K562 (cell line): ENCODE measurements around the gene RAB4B. TPM values are rescaled to one million over a fixed set of nuclear protein-coding genes. Genes with fewer than 3 reads are reported as not detected.

Experiments used
- ATAC-seq: fragments of 200-7000 bp; cut with Tn5 transposase; 3 replicates; pipeline ENCODE4 v1.9.1; 2020; ENCODE audit warnings: moderate library complexity
- BruUV-seq: library from RNA; stranded (reverse); fragments of 400-500 nt; replicated peaks from 2 replicates; lab custom pipeline; 2021; lab: Mats Ljungman, UMichigan
- CTCF ChIA-PET: fragments of 300-600 bp; formaldehyde crosslinking; extraction: SDS; loops from one replicate; lab custom pipeline; 2021; ENCODE audit warnings: low intra/inter-chr PET ratio; lab: Yijun Ruan, JAX
- POLR2A ChIA-PET: fragments of 300-600, 350-650 bp; sonication (Branson Sonifier 250); formaldehyde crosslinking; extraction: SDS; loops from one replicate; lab custom pipeline; 2021; ENCODE audit warnings: antibody characterized with exemption, inconsistent platforms; lab: Yijun Ruan, JAX
- DNase-seq, 4 experiments: peaks; one replicate each; pipeline versions ENCODE4 v3.0.0 to v3.0.0-alpha.2; 2011 to 2018; ENCODE audit warnings: low spot score in 3 of 4, mixed read lengths in 3 of 4; ENCODE audit errors: extremely low read depth in 1 of 4
- FAIRE-seq: peaks from 2 replicates; lab custom pipeline; 2011; peaks lifted over from hg19 to GRCh38; lab: Jason Lieb, UNC
- H2AFZ ChIP-seq: 2 replicates; pipeline ENCODE4 v1.6.0; 2011; ENCODE audit warnings: low read depth, low read length, control low read depth, inconsistent platforms
- H3K27ac ChIP-seq: fragments of 200-600 bp; 3 replicates; pipeline ENCODE4 v1.8.0; 2011; ENCODE audit warnings: low read depth, mild to moderate bottlenecking, control low read depth, inconsistent platforms, low read length, moderate library complexity, mixed read lengths; ENCODE audit errors: extremely low read depth
- H3K27me3 ChIP-seq, 2 experiments: fragments of 300-600 bp in 1 of 2; 2 replicates in 1 of 2; 3 replicates in 1 of 2; pipeline versions ENCODE4 v1.6.0 to v1.8.0; 2011; ENCODE audit warnings: inconsistent platforms in 2 of 2, low read length in 2 of 2, mild to moderate bottlenecking in 1 of 2, mixed read lengths in 1 of 2, moderate library complexity in 1 of 2; ENCODE audit not compliant: control insufficient read depth in 2 of 2, insufficient read depth in 2 of 2
- H3K36me3 ChIP-seq: fragments of 300-600 bp; 3 replicates; pipeline ENCODE4 v1.8.0; 2011; ENCODE audit warnings: mild to moderate bottlenecking, low read length, inconsistent platforms; ENCODE audit not compliant: control insufficient read depth, insufficient read depth
- H3K4me1 ChIP-seq, 2 experiments: fragments of 200-600 bp in 1 of 2; replicated peaks in 1 of 2; 2 replicates in 1 of 2; 3 replicates in 1 of 2; pipeline versions ENCODE4 v1.5.1 to v1.8.0; 2011; ENCODE audit warnings: inconsistent platforms in 2 of 2, low read length in 2 of 2, mild to moderate bottlenecking in 1 of 2, mixed read lengths in 1 of 2, moderate library complexity in 1 of 2; ENCODE audit not compliant: control insufficient read depth in 2 of 2, insufficient read depth in 2 of 2
- H3K4me2 ChIP-seq: 2 replicates; pipeline ENCODE4 v1.6.1; 2011; ENCODE audit warnings: low read length, control low read depth, inconsistent platforms, mixed read lengths; ENCODE audit not compliant: insufficient read depth
- H3K4me3 ChIP-seq: fragments of 200-600 bp; sonication (generic), shearing (Covaris generic); 2 replicates; pipeline ENCODE4 v1.5.1; 2016; ENCODE audit warnings: control low read depth, inconsistent platforms
- H3K79me2 ChIP-seq: fragments of 200-600 bp; 3 replicates; pipeline ENCODE4 v1.8.0; 2011; ENCODE audit warnings: low read length, inconsistent platforms; ENCODE audit not compliant: control insufficient read depth, insufficient read depth
- H3K9ac ChIP-seq, 2 experiments: 2 replicates each; pipeline versions ENCODE4 v1.6.0 to v1.6.1; 2011; ENCODE audit warnings: low read depth in 2 of 2, low read length in 2 of 2, control low read depth in 1 of 2, inconsistent platforms in 1 of 2, mild to moderate bottlenecking in 1 of 2, mixed read lengths in 1 of 2; ENCODE audit not compliant: insufficient read depth in 1 of 2
- H3K9me1 ChIP-seq: one replicate; pipeline ENCODE4 v1.6.0; 2011; ENCODE audit warnings: inconsistent platforms, mild to moderate bottlenecking, low read length, moderate library complexity; ENCODE audit not compliant: control insufficient read depth, insufficient read depth
- H3K9me3 ChIP-seq: replicated peaks from 2 replicates; pipeline ENCODE4 v1.5.1; 2011; ENCODE audit warnings: low read depth, low read length, inconsistent platforms; ENCODE audit not compliant: control insufficient read depth, insufficient read depth
- H4K20me1 ChIP-seq: replicated peaks from 2 replicates; pipeline ENCODE4 v1.6.1; 2011; ENCODE audit warnings: low read length, inconsistent platforms, mixed read lengths; ENCODE audit not compliant: control insufficient read depth, insufficient read depth
- CTCFL ChIP-seq: IDR thresholded peaks from 2 replicates; pipeline ENCODE4 v1.6.1; 2011; ENCODE audit warnings: borderline replicate concordance, low read depth, mild to moderate bottlenecking, moderate library complexity, low read length; ENCODE audit not compliant: insufficient read depth, poor library complexity, severe bottlenecking
- NFIC ChIP-seq: fragments of 450-650 bp; IDR thresholded peaks from 2 replicates; pipeline ENCODE4 v1.6.1; 2017; ENCODE audit warnings: mild to moderate bottlenecking, inconsistent platforms
- POLR2G ChIP-seq: fragments of 200-400 bp; formaldehyde crosslinking; IDR thresholded peaks from 2 replicates; pipeline ENCODE4 v1.6.1; 2017; ENCODE audit warnings: low read depth, mild to moderate bottlenecking, antibody characterized with exemption, low read length, moderate library complexity
- USF1 ChIP-seq: sonication (generic); formaldehyde crosslinking; IDR thresholded peaks from 2 replicates; pipeline ENCODE4 v1.9.0; 2022; ENCODE audit warnings: mild to moderate bottlenecking, missing genetic modification reagents
- ZNF717 ChIP-seq: fragments of 250-450 bp; sonication (Bioruptor Pico); IDR thresholded peaks from 2 replicates; pipeline ENCODE4 v1.5.0; 2021
- ZZZ3 ChIP-seq: fragments of 450-650 bp; IDR thresholded peaks from 2 replicates; pipeline ENCODE4 v1.6.1; 2016; ENCODE audit warnings: antibody characterized with exemption, mild to moderate bottlenecking, moderate library complexity
- WGBS: fragments of 100-300 bp; shearing (Covaris generic); methylation state at CpG from one replicate; pipeline ENCODE4 v1.1.6; 2016; ENCODE audit warnings: low coverage, mixed read lengths; ENCODE audit not compliant: insufficient coverage; ENCODE audit errors: missing lambda C conversion rate; 5-methylcytosine and 5-hydroxymethylcytosine counted together
- in situ Hi-C: fragments of 300-500 bp; cut with MboI; formaldehyde crosslinking; loops from 4 replicates; pipeline ENCODE4 v1.15.0; 2018; ENCODE audit warnings: inconsistent platforms, mixed read lengths
- intact Hi-C: fragments of 100-400 bp; cut with micrococcal nuclease; formaldehyde crosslinking; loops from 2 replicates; pipeline ENCODE4 v1.14.2; 2022
- polyA plus RNA-seq, 8 experiments: library from polyadenylated mRNA; depleted of rRNA in 4 of 8; stranded (reverse) in 5 of 8; unstranded in 3 of 8; fragments of >200 nt; fragmentation: Nextera tagmentation in 2 of 8; fragmentation: Illumina TruSeq in 1 of 8; extraction: Ambion mirVana in 2 of 8; extraction: Trizol in 1 of 8; gene quantifications; 2 replicates each; pipeline versions ENCODE4 v1.2.1 to v1.2.3, GENCODE V29; 2011 to 2014; ENCODE audit warnings: inconsistent platforms in 1 of 8, missing spikeins in 1 of 8
- total RNA-seq, 7 experiments: library from RNA; depleted of rRNA in 6 of 7; stranded (reverse); fragments of >200 nt in 6 of 7; fragmentation: Illumina TruSeq in 2 of 7; extraction: Trizol in 2 of 7; gene quantifications; 2 replicates each; pipeline versions ENCODE4 v1.2.1 to v1.2.3, GENCODE V29; 2011 to 2021; ENCODE audit warnings: low replicate concordance in 1 of 7

Gene RAB4B
- total and polyA plus RNA-seq, 9 of the 15 experiments (the other 6 are each of a cell fraction or from before 2014, with no cell fraction given), result 0.28 to 20.4 (median 9.0) TPM

- in situ Hi-C loops, result loop anchor here (5.0 kb wide), 1 partner anchor 319 kb away; no protein-coding TSS in a partner anchor
- ChIA-PET CTCF (no interaction called here), POLR2A (interaction anchor here (0.6 kb wide), 1 partner anchor 150 kb away, joined by 3 read pairs; no protein-coding TSS in a partner anchor)
These were observed 35.1 kb downstream of the RAB4B start for GRCh38 chr19:40813182-40813581.

More at GRCh38 chr19:40813182-40813581, 35.1 kb downstream of the RAB4B start:
- Histone ChIP-seq H3K4me3 (no peak overlapping the region), H3K4me1 (peaks cover 19 to 43% of the 10 kb centered on the region in 2 experiments; a peak in 4 of 5 replicates), H3K9me1 (no peaks in the 10 kb centered on the region), H4K20me1 (no peaks in the 10 kb centered on the region), H3K9ac (peak overlapping the region in 1 of 2 experiments; percentile 76; a peak in 2 of 4 replicates), H3K36me3 (peaks cover 15% of the 10 kb centered on the region; the same call in 2 of the 3 replicates), H3K27ac (no peak overlapping the region), H3K79me2 (no peaks in the 10 kb centered on the region; the same call in 2 of the 3 replicates), H3K9me3 (no peaks in the 10 kb centered on the region), H3K27me3 (no peaks in the 10 kb centered on the region), H3K4me2 (no peak overlapping the region), H2AFZ (no peak overlapping the region)
- FAIRE-seq (no peak), DNase-seq (peak in 1 of 4 experiments; percentile 9), ATAC-seq (no peak)
- WGBS, result 43% methylated on average over 2 of the region's 4 CpGs
- no TSS peak for BruUV-seq
- intact Hi-C loops, result no loop called here
- 0 out of 2 replicates have a peak, but pooled peaks have one; percentile 43 for TF ChIP-seq POLR2G
- peak; percentile 50 for TF ChIP-seq NFIC
- TF ChIP-seq ZZZ3, result no peak
- no peak for TF ChIP-seq CTCFL
- no peak for TF ChIP-seq USF1 (CRISPR knock-in tag)
- no peak for TF ChIP-seq ZNF717 (CRISPR knock-in tag)
